ENCODE measurements around the gene IFIT5.

- no peak for TF ChIP-seq POLR2AphosphoS5 (IDR thresholded peaks at IDR 0.05; ENCODE audit: low read depth, low read length)
- TF ChIP-seq POLR2A (IDR thresholded peaks at IDR 0.05; ENCODE audit: low read depth, low read length) = no peak
Observed at GRCh38 chr10:89373916-89374711, 40.3 kb upstream of the IFIT5 start.
